Upper lobe of left lung (tissue), 4 donors: ENCODE results near the gene OR1E1.
"Not testable (repeated sequence)": the region's sequence is repeated elsewhere in the genome, so short reads cannot be mapped to it uniquely, and the experiment has no call there.

Experiments used
- CTCF ChIP-seq, 6 experiments: fragments of 450-650 bp in 4 of 6; fragments of 200-600 bp in 2 of 6; sonication (generic) in 2 of 6; IDR thresholded peaks; one replicate each; pipeline ENCODE4 v1.5.1; 2016 to 2019; ENCODE audit warnings: antibody characterized with exemption in 6 of 6
- EP300 ChIP-seq, 4 donors: sonication (generic); formaldehyde crosslinking; IDR thresholded peaks; one replicate each; pipeline ENCODE4 v1.5.1; 2017; ENCODE audit warnings: antibody characterized with exemption in 4 of 4, control low read depth in 2 of 4
- POLR2AphosphoS5 ChIP-seq, 2 donors: sonication (generic); formaldehyde crosslinking; IDR thresholded peaks; one replicate each; pipeline ENCODE4 v1.5.1; 2017; ENCODE audit warnings: antibody characterized with exemption in 2 of 2

DNA sequence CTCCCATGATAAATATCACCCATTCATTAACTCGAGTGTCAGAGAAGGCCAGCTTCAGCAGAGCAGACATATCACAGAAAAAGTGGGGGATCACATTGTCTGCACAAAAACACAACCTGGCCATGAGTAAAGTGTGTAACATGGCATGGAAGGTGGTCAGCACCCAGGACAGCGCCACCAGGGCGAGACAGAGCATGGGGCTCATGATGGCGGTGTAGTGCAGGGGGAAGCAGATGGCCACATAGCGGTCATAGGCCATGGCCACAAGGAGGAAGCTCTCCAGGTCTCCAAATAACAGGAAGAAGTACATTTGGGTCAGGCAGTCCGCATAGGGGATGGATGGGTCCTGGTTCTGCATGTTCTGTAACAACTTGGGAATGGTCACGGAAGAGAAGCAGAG is 409 bp downstream of the OR1E1 start:
- TF ChIP-seq POLR2AphosphoS5, CTCF, EP300 (IDR thresholded peaks at IDR 0.05): not testable (repeated sequence)
